Measurements from ENCODE around the gene GPD2. TPM values are rescaled to one million over a fixed set of nuclear protein-coding genes. Genes with fewer than 3 reads are reported as not detected.

GPD2 gene
- polyA plus RNA-seq, 1 donor (not counting 4 experiments of a cell fraction or from before 2014, with no cell fraction given) = 27.6 TPM

DNA sequence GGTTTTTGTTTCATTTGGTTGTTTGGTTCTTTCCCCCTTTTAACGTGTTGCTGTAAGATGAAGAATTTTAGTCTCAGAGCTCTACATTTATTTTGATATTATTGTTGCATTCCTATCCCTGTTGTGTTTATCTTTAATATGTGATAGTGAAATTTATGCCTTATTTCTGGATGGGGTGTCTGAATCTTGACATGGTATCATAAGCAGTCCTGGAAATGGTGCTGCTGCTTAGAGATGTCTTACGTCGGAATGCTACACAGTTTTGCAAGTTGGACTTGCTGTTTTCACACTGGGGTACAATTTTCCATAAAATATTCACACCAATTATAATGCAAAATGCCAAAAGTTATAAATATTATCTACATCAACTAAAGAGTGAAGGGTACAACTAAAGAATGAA lies 164.0 kb downstream of the GPD2 start:
- no peak overlapping the region for H2AFZ ChIP-seq (ENCODE audit: control insufficient read depth, low read length)
- no peaks in the 10 kb centered on the region for H4K20me1 ChIP-seq (ENCODE audit: control insufficient read depth, extremely low read depth, insufficient read depth, low read length)
- no peaks in the 10 kb centered on the region for H3K4me1 ChIP-seq (ENCODE audit: control insufficient read depth, extremely low read depth, insufficient read depth, low read length)
- no peak overlapping the region for H3K9ac ChIP-seq (ENCODE audit: control insufficient read depth, extremely low read depth, insufficient read depth, low read length)
- H3K27ac ChIP-seq (ENCODE audit: control insufficient read depth, insufficient read depth, low read length) = no peak overlapping the region
- H3K36me3 ChIP-seq (ENCODE audit: control insufficient read depth in 2 of 2, extremely low read depth in 1 of 2, insufficient read depth in 2 of 2, low read length in 2 of 2) = no peaks in the 10 kb centered on the region
- FAIRE-seq (no peak), DNase-seq (ENCODE audit: low read depth, low spot score) (no peak)
- H3K79me2 ChIP-seq (ENCODE audit: control insufficient read depth, insufficient read depth, low read length) = no peaks in the 10 kb centered on the region
- H3K4me2 ChIP-seq (ENCODE audit: control insufficient read depth, extremely low read depth, insufficient read depth, low read depth, low read length) = no peak overlapping the region
- no peak for TF ChIP-seq EZH2 (IDR thresholded peaks at IDR 0.05; ENCODE audit: low read length)
- TF ChIP-seq, protein P1, sequence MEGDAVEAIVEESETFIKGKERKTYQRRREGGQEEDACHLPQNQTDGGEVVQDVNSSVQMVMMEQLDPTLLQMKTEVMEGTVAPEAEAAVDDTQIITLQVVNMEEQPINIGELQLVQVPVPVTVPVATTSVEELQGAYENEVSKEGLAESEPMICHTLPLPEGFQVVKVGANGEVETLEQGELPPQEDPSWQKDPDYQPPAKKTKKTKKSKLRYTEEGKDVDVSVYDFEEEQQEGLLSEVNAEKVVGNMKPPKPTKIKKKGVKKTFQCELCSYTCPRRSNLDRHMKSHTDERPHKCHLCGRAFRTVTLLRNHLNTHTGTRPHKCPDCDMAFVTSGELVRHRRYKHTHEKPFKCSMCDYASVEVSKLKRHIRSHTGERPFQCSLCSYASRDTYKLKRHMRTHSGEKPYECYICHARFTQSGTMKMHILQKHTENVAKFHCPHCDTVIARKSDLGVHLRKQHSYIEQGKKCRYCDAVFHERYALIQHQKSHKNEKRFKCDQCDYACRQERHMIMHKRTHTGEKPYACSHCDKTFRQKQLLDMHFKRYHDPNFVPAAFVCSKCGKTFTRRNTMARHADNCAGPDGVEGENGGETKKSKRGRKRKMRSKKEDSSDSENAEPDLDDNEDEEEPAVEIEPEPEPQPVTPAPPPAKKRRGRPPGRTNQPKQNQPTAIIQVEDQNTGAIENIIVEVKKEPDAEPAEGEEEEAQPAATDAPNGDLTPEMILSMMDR (optimal IDR thresholded peaks at IDR 0.05 in 1 of 3, IDR thresholded peaks at IDR 0.05 in 1 of 3, conservative IDR thresholded peaks at IDR 0.05 in 1 of 3; ENCODE audit: extremely low read depth in 1 of 3, insufficient read depth in 2 of 3, low read length in 3 of 3) = no peak
- no peaks in the 10 kb centered on the region for H3K27me3 ChIP-seq (ENCODE audit: control insufficient read depth, extremely low read depth, insufficient read depth, low read length)
- H3K9me3 ChIP-seq (ENCODE audit: control insufficient read depth, low read depth, low read length) = no peaks in the 10 kb centered on the region
- dilution Hi-C loops (cut with MboI; ENCODE audit: extremely low pct_ligation_motif_present, low sequenced_read_pairs) = no loop called here
- H3K9me1 ChIP-seq (ENCODE audit: control insufficient read depth, extremely low read depth, insufficient read depth, low read length) = no peaks in the 10 kb centered on the region
- no peak overlapping the region for H3K4me3 ChIP-seq (ENCODE audit: control insufficient read depth in 2 of 3, extremely low read depth in 1 of 3, insufficient read depth in 2 of 3, low read depth in 1 of 3, low read length in 3 of 3)

DNA sequence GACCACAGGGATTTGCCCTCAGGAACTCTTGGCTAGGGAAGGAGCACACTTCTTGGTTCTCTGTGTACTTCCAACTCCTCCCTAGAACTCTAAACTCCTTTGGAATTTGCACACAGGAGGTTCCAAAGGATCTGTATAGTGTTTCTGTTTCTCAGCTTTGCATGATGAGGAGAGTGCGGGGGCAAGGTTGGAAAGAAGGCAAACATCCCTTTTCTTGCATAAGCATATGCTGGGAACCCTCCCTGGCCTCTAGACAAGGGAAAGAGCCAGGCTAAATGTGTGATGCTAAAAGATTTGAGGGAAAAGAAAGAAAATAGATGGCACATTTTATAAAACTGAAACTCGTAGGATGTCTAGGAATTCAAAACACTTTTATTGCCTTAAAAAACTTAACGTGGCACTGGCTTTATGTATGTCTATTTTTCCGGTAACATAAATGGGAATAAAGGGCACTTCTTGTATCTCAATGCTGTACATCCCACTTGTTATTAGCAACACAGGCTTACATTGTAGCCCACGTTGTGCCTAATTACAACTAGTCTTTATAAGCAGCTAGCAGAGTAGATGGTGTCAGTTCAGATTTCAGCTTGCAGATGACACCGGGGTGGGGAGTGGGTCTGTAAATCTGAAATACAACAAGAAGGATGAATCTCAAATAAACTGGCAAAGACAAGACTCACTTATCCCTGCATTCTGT lies 165.8 kb downstream of the GPD2 start:
- Histone ChIP-seq H3K36me3 (ENCODE audit: control insufficient read depth in 2 of 2, extremely low read depth in 1 of 2, insufficient read depth in 2 of 2, low read length in 2 of 2) (no peaks in the 10 kb centered on the region), H3K4me3 (ENCODE audit: control insufficient read depth in 2 of 3, extremely low read depth in 1 of 3, insufficient read depth in 2 of 3, low read depth in 1 of 3, low read length in 3 of 3) (no peak overlapping the region), H3K27me3 (ENCODE audit: control insufficient read depth, extremely low read depth, insufficient read depth, low read length) (no peaks in the 10 kb centered on the region), H3K27ac (ENCODE audit: control insufficient read depth, insufficient read depth, low read length) (no peak overlapping the region), H4K20me1 (ENCODE audit: control insufficient read depth, extremely low read depth, insufficient read depth, low read length) (no peaks in the 10 kb centered on the region), H2AFZ (ENCODE audit: control insufficient read depth, low read length) (no peak overlapping the region), H3K9ac (ENCODE audit: control insufficient read depth, extremely low read depth, insufficient read depth, low read length) (no peak overlapping the region), H3K9me1 (ENCODE audit: control insufficient read depth, extremely low read depth, insufficient read depth, low read length) (no peaks in the 10 kb centered on the region), H3K9me3 (ENCODE audit: control insufficient read depth, low read depth, low read length) (no peaks in the 10 kb centered on the region), H3K79me2 (ENCODE audit: control insufficient read depth, insufficient read depth, low read length) (no peaks in the 10 kb centered on the region), H3K4me1 (ENCODE audit: control insufficient read depth, extremely low read depth, insufficient read depth, low read length) (no peaks in the 10 kb centered on the region), H3K4me2 (ENCODE audit: control insufficient read depth, extremely low read depth, insufficient read depth, low read depth, low read length) (no peak overlapping the region)
- no peak for DNase-seq (ENCODE audit: low read depth, low spot score)
- dilution Hi-C loops (cut with MboI; ENCODE audit: extremely low pct_ligation_motif_present, low sequenced_read_pairs) = no loop called here
- no peak for FAIRE-seq
- TF ChIP-seq, protein P1 (optimal IDR thresholded peaks at IDR 0.05 in 1 of 3, IDR thresholded peaks at IDR 0.05 in 1 of 3, conservative IDR thresholded peaks at IDR 0.05 in 1 of 3; ENCODE audit: extremely low read depth in 1 of 3, insufficient read depth in 2 of 3, low read length in 3 of 3) = no peak
- no peak for TF ChIP-seq EZH2 (IDR thresholded peaks at IDR 0.05; ENCODE audit: low read length)

Measured in keratinocyte (primary cell).